Measurements from ENCODE around the gene WIPF2. TPM values are rescaled to one million over a fixed set of nuclear protein-coding genes. Genes with fewer than 3 reads are reported as not detected.

The WIPF2 gene
- total and polyA plus RNA-seq, 2 donors (not counting 1 experiment from before 2014, with no cell fraction given), result 7.7 to 48.4 TPM

- WGBS (ENCODE audit: insufficient coverage), result 2% methylated on average over 21 of the region's 24 CpGs
These were observed 662 bp downstream of the WIPF2 start for GRCh38 chr17:40219594-40220338.

More at GRCh38 chr17:40219594-40220338, 662 bp downstream of the WIPF2 start:
- H3K4me1 ChIP-seq (ENCODE audit: control insufficient read depth in 2 of 2, insufficient read depth in 2 of 2, low read length in 2 of 2), result peaks cover 12 to 21% of the 10 kb centered on the region in 2 donors
- peak overlapping the region; percentile 98 for H3K9ac ChIP-seq (ENCODE audit: low read length)
- H3K79me2 ChIP-seq (ENCODE audit: control insufficient read depth, insufficient read depth, low read length), result peaks cover 52% of the 10 kb centered on the region
- Mint-ChIP-seq H3K27me3 (no peaks in the 10 kb centered on the region), H3K9me3 (ENCODE audit: insufficient read depth) (no peaks in the 10 kb centered on the region), H3K4me1 (peaks cover 40% of the 10 kb centered on the region), H3K4me3 (peak overlapping the region; percentile 93), H3K27ac (peak overlapping the region; percentile 34)
- H2AFZ ChIP-seq (ENCODE audit: insufficient read depth, low read depth, low read length, poor library complexity, severe bottlenecking), result peak overlapping the region; percentile 67
- no peaks in the 10 kb centered on the region for H3K9me3 ChIP-seq (ENCODE audit: control extremely low read depth in 1 of 3, control insufficient read depth in 2 of 3, insufficient read depth in 1 of 3, low read length in 2 of 3)
- TF ChIP-seq CTCF (IDR thresholded peaks at IDR 0.05) (no peak), EZH2 (IDR thresholded peaks at IDR 0.05; ENCODE audit: borderline replicate concordance, insufficient read depth, low read depth, low read length, poor library complexity, severe bottlenecking) (no peak)
- H3K4me2 ChIP-seq (replicated peaks; ENCODE audit: low read depth, low read length, poor library complexity, severe bottlenecking), result peak overlapping the region; percentile 91
- peaks cover 0 to under 1% of the 10 kb centered on the region in 2 experiments for H3K36me3 ChIP-seq (replicated peaks in 1 of 2; ENCODE audit: control extremely low read depth in 1 of 2, control insufficient read depth in 1 of 2, extremely low read depth in 1 of 2, insufficient read depth in 2 of 2, low read length in 1 of 2)
- DNase-seq (peak; percentile 62), ATAC-seq (ENCODE audit: low read depth) (no peak)
- ChIA-PET POLR2A (interaction anchor here (0.5 to 1.4 kb wide), 6 partner anchors 15 to 103 kb away, joined by 3 to 5 read pairs (median 4); partner anchors contain the start of gene CASC3), CTCF (interaction anchor here (1.1 to 3.1 kb wide), 11 partner anchors 11 to 239 kb away, joined by 3 to 28 read pairs (median 6); partner anchors contain the start of genes PSMD3 and RAPGEFL1)
- H3K4me3 ChIP-seq (ENCODE audit: control extremely low read depth in 1 of 5, extremely low read depth in 1 of 5, insufficient read depth in 1 of 5, low read depth in 2 of 5, low read length in 4 of 5), result peak overlapping the region; percentile 57 to 94 (median 82)
- no peaks in the 10 kb centered on the region for H3K27me3 ChIP-seq (replicated peaks in 1 of 4; ENCODE audit: control extremely low read depth in 1 of 4, control insufficient read depth in 3 of 4, insufficient read depth in 4 of 4, low read length in 3 of 4)
- peak overlapping the region; percentile 92 to 100 for H3K27ac ChIP-seq (ENCODE audit: low read length in 2 of 2)
- H4K20me1 ChIP-seq (ENCODE audit: control insufficient read depth, insufficient read depth, low read length, poor library complexity, severe bottlenecking), result no peaks in the 10 kb centered on the region
- intact Hi-C loops (cut with micrococcal nuclease), result loop anchor here (1.0 to 5.0 kb wide), 7 partner anchors 17 to 1448 kb away; partner anchors contain the start of genes CASC3 and CDC6
